HuH-7 (cell line): Measurements from ENCODE around the gene PRKCA.

Experiments used
- DNase-seq: peaks from one replicate; pipeline ENCODE4 v3.0.0; 2011; ENCODE audit warnings: low spot score

The PRKCA gene

DNA sequence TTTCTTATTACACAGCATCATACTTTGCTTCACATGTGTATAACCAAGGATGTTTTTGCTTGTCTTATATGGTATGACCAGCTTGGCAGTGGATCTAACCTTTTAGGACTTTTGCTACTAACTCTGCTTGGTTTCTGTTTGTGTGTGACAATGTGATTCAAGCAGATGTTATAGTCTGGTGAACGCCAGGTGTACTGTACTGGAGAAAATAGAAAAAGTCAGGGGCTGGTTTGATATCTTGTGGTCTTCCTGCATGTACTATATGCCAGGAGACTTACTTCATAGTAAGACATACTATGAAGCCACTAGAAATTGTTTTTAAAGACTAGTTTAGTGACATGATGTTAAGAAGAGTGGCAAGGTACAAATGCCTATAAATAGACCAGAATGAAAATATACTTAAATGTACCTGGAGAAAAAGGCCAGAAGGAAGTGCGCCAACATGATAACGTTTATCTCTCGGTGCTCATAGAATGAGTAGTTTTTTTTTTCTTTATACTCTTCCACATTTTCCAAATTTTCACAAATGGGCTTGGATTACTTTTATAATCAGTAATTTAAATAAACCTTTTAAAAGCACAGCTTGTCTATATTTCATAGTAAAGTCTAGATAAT is 112.3 kb downstream of the PRKCA start:
- DNase-seq, result no peak

DNA sequence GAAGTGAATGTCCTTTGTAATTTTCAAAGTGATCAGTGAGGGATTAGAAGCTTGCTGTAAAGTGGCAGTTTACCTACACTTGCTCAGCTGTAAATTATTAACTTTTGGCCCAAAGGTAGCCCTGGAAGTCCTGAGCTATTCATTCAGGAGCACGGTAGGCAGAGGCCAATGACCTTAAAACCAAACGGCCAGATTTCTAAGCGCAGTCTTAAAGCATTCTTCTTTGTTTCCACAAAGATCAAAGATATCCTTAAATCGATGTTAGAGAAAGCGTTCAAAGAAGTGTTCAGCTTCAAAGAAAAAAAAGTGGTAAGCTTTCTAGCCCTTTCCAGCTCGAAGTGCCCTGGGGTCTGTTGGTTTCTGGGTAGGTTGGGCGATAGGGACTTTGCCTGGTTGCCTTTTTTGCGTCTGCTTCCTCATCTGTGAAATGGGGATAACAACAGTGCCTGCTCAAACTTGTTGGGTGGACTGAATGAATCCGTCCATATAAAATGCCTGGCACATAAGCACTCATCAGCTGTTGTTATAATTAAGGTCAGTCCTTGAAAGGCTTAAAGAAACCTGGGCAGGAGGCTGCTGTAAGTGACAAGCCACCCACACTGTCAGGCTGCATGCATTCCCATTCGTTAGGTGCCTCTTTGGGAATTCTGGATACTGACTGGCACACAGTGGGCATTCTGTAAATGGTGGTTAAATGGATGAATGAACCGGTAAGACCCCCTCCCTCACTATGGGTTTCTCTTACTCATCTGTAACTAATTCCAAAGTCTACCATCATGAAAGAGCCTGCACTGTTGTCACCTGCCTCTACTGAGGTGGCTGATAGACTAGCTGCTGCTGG is 113.2 kb downstream of the PRKCA start:
- DNase-seq, result peak; percentile 73

DNA sequence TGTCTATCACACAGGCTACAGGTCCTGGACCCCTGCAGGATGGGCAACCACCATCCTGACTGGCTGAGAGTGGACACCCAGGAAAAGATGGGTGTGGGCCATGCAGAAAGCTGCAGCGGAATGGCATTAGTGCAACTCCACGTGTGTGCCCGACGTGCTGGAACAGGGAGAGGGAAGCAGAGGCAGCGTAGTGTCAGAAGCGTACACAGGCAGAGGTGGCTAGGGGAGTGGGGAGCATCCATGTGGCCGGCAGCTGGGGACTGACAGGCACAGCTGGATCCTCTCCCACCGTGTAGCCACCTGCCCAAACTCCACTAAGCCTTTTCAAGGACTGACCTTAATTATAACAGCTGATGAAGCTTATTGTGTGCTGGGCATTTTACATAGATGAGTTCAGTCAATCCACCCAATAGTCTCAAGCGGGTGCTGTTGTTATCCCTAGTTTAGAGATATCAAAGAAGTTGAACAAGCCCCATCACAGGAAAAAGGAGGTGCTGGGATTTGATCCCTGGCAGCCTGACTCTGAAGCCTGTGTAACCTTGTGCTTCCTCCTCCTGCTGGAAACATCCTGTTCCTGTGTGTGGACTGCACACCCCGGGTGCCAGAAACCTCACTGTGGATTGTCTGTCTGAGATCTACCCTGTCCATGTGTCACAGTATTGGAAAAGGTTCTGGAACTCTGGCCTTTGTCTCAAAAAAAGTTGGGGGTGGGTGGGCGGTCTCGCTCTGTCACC is 114.0 kb downstream of the PRKCA start:
- no peak for DNase-seq

DNA sequence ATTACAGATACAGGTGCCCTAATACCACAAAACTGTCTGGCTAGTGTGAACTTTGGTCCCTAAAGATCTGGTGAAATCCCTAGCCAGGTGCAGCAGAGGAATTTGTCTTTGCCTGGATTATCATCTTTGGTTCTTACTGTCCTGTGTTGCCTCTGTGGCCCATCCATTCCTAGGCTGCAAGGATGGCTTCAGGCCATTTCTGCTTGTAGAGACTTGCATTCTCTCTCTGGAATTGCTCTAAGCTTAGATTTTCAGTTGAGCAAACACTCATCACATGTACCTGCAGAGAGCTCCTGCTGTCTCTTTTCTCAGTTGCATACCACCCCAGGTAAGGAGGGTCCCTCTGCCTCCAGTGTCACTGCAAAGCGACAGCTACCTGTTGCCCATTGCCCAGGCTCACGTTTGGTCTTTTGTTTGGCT is 114.9 kb downstream of the PRKCA start:
- no peak for DNase-seq

DNA sequence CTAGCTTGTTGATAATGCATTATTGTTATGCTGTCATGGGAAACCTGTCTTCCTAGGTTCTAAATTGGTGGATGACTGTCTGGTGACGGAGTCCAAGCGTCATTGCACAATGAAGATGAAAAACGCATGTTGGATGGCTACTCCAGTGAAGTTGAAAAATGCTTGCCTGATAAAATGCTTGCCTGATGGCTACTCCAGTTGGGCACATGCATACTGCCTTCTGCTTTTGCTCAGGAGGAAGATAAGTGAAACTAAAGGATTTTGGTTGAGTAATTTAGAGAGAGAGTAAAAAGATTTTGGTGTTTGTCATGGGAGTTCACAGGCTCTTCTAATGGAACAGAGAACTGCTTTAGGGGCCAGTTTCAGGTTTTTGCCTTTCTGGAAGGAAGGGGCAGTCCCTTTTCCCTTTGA is 118.6 kb downstream of the PRKCA start:
- DNase-seq, result no peak

DNA sequence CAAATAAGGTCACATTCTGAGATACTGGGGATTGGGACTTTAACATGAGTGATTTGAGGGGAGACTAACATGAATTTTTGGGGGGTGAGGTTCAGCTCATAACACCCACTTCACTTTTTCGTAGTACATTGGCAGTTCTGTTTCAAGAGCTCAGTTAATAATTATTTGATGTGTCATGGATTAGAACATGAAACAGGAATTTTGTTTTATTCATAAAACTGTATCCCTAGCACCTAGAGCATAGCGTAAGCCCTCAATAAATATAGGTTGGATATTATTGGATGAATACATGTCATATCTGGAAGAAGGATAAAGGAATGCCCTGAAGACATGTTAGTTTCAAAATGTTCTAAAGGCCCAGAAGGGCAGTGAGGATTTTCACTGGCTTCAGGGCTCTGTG is 119.8 kb downstream of the PRKCA start:
- no peak for DNase-seq

DNA sequence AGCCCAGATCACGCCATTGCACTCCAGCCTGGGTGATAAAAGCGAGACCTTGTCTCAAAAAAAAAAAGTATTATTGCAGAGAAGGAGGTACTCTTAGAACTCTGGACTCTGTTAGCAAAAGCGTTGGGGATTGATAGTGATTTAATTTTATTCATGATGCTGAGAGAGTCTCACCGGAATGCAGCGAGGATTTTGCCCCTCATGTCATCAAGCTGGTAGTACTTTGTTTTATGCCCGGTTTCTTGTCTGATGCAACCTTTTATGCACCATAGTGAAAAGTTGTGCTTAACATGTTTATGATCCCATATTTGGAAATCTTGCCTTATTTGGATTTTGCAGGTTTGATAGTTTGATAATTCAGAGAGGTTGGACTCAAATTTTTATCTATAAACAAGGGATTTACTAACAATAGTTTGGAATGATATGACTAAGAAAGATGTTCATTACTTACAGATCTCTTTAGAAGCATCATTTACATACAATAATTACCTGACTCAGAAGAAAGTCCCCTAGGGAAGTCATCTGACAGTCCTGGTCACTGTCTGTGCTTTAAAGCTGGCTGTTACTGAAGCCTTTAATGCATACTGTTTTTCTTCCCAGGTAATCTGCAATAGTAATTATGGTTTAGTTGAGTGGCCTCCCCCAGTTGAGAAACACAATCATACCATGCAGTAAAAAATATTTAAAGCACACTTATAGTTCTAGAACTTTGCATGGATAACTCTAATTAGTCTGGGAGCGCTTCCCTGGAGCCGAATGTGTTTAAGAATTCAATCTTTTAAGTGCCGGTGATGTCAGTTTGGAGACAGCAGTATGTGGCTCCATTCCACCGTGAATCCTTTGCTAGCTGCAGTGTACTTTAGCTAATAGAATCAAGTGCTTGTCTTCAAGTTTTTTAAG is 120.9 kb downstream of the PRKCA start:
- DNase-seq, result no peak

DNA sequence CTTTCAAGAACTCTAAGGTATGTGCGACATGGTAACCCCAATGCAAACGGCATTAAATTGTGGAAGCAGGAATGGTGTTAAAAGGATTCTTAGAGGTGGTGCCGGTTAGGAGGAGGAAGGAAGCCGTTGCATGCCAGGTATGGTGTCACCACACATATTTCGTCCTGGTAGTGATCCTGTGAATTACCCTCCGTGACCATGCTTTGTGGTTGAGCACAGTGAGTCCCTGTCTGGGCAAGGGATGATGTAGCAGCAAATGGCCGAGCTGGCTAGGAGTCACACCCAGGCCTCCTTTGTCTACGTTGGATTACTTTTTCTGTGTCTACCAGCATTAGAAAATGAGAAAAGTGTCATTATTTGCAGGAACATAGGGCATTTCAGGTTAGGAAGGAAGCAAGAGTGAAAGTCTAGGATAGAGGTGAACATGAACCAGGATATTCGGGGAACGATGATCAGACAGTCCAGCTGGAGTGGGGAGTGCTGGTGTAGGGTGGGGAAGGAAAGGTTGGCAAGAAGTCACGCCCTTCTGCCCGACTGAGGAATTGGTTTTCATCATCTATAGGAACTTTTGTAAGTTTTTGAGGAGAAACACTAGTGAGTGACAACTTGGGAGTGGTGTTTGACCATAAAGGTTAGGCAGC is 123.5 kb downstream of the PRKCA start:
- DNase-seq, result no peak

DNA sequence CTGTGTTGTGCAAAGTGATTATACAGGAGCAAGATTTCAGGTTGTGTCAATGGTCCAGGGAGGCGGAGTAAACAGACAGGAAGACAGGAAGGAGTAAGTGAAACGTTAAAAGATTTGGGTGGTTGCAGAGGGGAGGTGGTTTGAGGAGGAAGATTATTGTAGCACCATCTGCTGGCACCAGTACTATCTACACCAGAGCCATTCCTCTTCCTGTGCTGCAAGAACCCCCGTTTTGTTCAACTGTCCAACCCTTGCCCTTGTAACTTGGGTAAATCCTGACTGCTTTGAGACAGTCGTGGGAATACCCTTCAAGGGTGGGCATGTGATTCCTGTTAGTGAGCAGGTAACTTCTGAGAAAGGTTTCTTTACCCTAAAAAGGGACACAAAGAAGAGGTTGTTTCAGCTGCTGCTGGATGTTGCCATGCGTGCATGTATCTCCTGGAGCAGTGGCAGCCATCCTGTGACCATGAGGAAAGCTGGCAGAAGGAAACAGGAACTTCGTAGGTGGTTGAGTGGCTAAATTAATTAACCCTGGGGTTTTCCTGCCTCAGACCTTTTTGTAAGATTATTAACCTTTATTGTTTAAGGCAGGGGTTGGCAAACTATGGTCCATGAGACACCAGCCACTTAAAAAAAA is 124.1 kb downstream of the PRKCA start:
- DNase-seq, result peak; percentile 56

DNA sequence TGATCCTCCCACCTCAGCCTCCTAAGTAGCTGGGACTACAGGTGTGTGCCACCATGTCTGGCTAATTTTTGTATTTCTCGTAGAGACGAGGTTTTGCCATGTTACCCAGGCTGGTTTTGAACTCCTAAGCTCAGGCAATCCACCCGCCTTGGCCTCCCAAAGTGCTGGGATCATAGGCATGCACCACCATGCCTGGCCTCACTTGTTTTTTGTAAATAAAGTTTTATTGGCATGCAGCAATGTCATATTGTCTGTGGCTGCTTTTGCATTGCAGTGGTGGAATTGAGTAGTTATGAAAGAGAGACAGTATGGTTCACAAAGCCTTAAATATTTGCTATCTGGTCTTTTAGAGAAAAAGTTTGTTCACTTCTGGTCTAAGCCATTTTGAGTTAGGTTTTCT is 124.7 kb downstream of the PRKCA start:
- no peak for DNase-seq

DNA sequence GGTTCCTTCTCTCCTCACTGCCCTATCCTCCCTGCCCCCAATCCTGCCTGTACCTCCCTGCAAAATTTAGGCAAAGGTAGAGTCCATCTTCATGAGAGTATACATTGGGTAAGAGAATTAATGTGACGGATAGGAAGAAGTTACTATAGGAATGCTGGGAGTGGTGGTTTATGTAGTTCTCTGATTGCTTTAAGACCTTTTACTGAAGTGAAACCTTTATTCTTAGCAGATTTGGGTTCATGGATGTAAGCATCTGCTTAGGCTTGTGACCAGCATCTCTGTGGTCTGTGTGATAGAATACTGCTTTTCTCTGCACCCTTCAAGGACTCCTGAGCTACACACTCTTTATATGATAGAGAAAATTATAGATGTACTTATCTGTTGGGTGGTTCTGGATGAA is 127.3 kb downstream of the PRKCA start:
- no peak for DNase-seq

DNA sequence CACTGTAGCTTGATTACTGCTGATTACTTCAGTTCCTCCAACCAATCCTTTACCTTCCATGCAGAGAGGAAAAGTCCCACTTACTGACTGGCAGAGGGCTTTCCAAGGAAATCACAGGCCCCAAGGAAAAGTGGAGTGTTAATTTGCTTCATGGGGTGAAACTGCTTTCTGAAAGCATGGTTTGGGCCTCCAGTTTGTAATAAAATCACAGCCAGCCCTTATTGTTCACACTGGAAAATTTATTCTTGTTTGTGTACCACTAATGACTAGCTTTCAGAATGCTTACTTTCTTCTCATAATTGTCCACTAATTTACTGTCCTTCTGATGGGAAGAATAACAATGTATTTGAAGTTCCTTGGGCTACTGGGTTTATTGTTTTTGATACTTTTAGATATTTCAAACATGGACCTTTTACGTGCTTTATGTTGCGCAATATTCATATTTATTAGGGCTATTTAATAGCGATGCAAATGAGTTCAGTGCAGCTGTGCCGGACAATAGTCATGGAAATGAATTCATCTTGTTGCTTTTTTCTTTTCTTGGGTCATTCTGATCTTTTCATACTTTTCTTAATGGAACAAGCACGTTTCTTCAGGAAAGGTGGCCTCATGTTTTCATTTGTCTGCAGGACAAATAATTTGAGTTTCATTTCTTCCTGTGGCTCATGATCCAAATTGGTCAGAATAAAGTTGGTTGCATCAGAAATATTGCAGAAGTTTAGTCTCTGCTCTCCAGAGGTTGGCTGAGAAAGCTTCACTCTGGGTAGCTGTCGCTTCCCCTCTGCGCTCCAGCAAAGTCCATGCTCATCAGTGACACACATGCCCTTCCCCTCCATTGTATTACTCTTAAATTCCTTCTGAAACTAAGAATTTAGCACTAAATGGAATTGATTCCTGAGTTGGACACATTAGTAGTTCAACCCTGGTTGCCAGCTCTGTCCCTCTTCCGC is 128.7 kb downstream of the PRKCA start:
- DNase-seq, result no peak

DNA sequence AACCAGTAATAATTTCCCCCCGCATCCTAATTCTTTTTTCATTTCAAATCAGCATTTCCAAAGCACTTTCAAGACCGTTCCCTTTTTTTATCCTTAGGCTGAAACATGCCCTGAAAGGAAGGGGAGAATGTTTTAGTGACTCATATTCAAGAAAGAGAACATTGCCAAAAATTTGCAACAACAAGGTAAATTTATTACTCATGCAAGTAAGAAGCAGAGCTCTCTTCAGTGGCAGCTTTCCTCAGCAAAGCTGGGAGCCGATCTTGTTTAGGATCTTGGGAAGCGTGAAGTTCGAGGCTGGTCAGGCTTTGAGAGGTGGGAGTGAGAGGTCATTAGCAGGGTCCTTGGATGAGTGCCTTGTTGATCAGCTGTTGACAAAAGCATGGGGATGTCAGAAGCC is 129.5 kb downstream of the PRKCA start:
- no peak for DNase-seq

DNA sequence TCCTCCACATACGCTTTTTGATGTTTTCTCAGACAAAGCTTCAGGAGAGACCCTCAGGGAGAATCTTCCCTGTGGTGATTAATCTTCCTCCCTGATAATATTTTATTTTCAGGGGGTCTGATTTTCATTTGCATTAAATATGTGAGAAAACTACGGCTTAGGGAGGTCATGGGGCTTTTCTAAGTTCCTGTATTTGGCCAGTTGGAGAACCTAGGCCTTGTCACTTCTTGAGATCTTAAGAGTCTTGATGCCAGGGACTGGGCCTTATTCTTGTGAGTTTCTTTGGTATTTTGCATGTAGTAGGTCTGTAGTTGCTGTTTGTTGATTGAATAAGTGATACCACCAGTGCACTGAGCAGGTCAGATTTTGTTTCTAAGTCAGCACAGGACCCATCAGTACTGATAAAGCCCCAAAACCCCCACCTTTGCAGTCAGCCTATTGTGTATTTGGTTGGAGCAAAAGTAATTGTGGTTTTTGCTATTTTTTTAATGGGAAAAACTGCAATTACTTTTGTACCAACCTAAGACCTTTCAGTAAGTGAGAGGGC is 130.1 kb downstream of the PRKCA start:
- no peak for DNase-seq

DNA sequence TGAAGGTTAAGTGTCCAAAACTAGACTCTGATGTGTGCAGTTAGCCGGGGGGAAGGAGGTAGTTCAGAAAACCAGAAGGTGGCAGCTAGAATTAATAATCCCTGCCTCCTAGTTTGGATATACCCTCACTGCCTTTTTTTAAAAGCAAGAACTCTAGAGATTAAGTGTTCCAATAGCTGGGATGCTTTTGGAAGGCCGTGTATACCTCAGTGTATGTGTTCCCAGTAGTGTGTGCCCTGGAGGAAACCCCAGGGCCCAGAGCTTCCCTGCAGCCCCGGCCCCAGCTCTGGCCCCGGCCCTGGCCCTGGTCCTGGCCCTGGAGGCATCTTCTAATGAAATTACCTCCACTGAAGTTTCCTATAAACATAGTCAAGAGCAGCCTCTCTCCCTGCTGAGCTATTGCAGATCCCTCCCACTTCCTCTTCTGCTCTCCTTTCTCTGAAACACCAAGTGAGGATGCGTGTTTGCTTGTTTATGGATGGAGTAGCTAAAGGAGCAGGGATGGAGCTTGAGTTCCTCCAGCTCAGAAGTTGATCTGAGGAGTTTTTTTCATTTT is 130.7 kb downstream of the PRKCA start:
- no peak for DNase-seq

DNA sequence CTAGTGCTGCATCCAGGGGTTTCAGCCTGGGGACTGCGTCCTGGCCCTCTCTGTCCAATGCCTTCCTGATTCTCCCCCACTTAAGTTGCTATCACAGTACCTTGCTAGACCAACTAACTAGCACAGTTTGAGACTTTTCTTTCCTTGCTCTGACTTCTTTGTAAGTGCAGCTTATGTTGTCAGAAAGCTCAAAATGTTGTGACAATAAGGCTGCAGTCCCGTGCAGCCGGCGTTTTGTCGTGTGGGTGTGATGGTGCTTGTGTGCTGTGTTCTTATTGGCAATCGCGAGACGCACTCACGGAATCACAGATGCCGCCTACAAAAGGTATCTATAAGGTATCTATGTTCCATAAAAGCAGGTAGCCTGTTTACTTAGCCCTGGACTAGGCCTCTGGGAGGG is 132.8 kb downstream of the PRKCA start:
- DNase-seq, result no peak

DNA sequence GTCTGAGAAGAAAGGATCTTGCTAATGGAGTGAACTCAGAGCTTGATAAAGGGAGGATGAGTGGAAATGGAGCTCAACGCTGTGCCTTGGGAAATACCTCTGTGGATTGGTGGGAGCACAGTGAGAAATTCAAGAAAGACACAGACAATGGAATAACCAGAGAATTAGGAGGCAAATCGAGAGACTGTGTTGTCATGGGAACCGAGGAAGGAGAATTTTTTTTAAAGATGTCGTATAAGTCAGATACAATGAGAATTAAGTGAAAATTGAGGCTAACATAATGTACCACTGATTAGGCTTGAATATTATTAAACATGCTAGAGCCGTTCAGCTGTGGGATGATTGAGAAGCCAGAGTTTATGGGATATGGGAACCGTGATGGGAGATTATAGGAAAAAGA is 134.2 kb downstream of the PRKCA start:
- DNase-seq, result no peak

DNA sequence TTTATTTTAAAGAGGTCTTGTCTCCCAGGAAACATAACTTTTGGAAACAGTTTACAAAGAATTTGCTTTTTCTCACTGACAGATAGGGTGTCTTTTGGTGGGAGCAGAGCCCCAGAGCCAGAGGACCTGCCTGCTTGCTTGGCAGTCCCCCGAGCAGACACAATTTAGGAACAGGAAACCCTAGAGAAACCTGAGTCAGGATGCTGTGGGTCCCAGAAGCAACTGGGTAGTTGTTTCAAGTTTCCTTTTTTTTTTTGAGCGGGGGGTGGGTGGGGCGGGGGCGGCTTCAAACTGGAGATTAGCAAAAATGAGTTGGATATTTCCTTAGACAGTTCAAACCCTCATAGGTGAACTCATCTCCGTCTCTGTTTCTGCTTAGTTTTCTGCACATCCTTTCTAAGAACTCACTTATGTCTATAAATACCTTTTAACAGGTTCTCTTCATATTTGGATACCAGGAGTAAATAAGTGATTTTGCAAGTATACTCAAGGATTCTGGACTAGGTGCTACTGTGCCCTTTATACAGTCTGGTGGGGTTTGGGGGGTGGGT is 135.1 kb downstream of the PRKCA start:
- DNase-seq, result no peak

DNA sequence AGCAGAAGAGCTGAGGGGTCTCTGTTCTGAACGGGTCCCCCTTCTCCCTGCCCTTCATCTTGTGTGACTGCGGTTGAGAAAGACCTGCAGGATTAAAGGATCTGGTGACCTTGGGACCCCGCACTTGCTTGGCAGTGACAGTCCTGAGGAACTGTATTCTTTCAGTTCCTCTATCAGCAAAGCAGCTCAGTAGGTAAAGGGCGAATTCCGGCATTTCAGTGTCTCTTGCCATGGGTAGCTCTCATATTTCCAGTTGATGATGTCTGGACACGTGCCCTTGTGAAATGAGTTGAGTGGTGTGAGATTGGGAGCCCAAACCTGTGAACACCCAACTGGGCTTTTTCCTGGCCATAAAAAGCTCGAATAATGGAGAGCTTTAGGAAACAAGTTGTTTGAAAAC is 135.7 kb downstream of the PRKCA start:
- DNase-seq, result no peak
